Ishikawa (cell line): ENCODE results near the gene CYB561.

Experiments used
- CEBPB ChIP-seq: IDR thresholded peaks from 2 replicates; pipeline ENCODE4 v1.6.1; 2012
- CREB1 ChIP-seq: IDR thresholded peaks from 2 replicates; pipeline ENCODE4 v1.6.1; 2012; ENCODE audit warnings: low read depth
- EGR1 ChIP-seq: IDR thresholded peaks from 2 replicates; pipeline ENCODE4 v1.6.1; 2012
- EP300 ChIP-seq: IDR thresholded peaks from 2 replicates; pipeline ENCODE4 v1.6.1; 2012; ENCODE audit warnings: borderline replicate concordance
- FOXM1 ChIP-seq: IDR thresholded peaks from 2 replicates; pipeline ENCODE4 v1.6.1; 2012; ENCODE audit warnings: low read depth, borderline replicate concordance
- MAX ChIP-seq: IDR thresholded peaks from 2 replicates; pipeline ENCODE4 v1.6.1; 2012
- RAD21 ChIP-seq: IDR thresholded peaks from 2 replicates; pipeline ENCODE4 v1.6.1; 2012; ENCODE audit warnings: low read depth
- REST ChIP-seq: IDR thresholded peaks from 2 replicates; pipeline ENCODE4 v1.6.1; 2012; ENCODE audit warnings: low read depth, mild to moderate bottlenecking
- TAF1 ChIP-seq: IDR thresholded peaks from 2 replicates; pipeline ENCODE4 v1.6.1; 2012; ENCODE audit warnings: low read depth, mild to moderate bottlenecking
- TCF12 ChIP-seq: IDR thresholded peaks from 2 replicates; pipeline ENCODE4 v1.6.1; 2012; ENCODE audit warnings: low read depth
- TEAD4 ChIP-seq: IDR thresholded peaks from 2 replicates; pipeline ENCODE4 v1.6.1; 2012
- USF1 ChIP-seq: IDR thresholded peaks from 2 replicates; pipeline ENCODE4 v1.6.1; 2012
- YY1 ChIP-seq: IDR thresholded peaks from 2 replicates; pipeline ENCODE4 v1.6.1; 2012; ENCODE audit warnings: low read depth
- ZBTB7A ChIP-seq: IDR thresholded peaks from 2 replicates; pipeline ENCODE4 v1.6.1; 2012; ENCODE audit warnings: low read depth

Gene CYB561

GRCh38 chr17:63452962-63453551, 7.0 kb upstream of the CYB561 start:
- TF ChIP-seq EGR1 (no peak), ZBTB7A (no peak), USF1 (no peak), YY1 (no peak), EP300 (no peak), TCF12 (no peak)

- TF ChIP-seq YY1 (no peak), EGR1 (no peak), CEBPB (no peak), MAX (no peak), TAF1 (no peak), REST (no peak), EP300 (no peak), USF1 (no peak), TEAD4 (no peak)
These were observed 6.2 kb upstream of the CYB561 start for GRCh38 chr17:63452046-63452961.

GRCh38 chr17:63451150-63451549, 5.0 kb upstream of the CYB561 start:
- no peak for TF ChIP-seq MAX

GRCh38 chr17:63450551-63450950, 4.4 kb upstream of the CYB561 start:
- TF ChIP-seq CEBPB (no peak), ZBTB7A (no peak), USF1 (no peak), REST (no peak), RAD21 (no peak), YY1 (no peak), TEAD4 (no peak), MAX (no peak), TCF12 (no peak), FOXM1 (no peak), EP300 (no peak), EGR1 (no peak), CREB1 (no peak)

GRCh38 chr17:63448655-63449054, 2.5 kb upstream of the CYB561 start:
- TF ChIP-seq REST (no peak), MAX (no peak), FOXM1 (no peak), TCF12 (no peak), YY1 (no peak), TEAD4 (no peak), RAD21 (no peak), CREB1 (no peak), TAF1 (no peak), USF1 (no peak), EP300 (no peak), CEBPB (no peak), EGR1 (no peak), ZBTB7A (no peak)
